ENCODE results near the gene CELSR3.

CELSR3 gene

DNA sequence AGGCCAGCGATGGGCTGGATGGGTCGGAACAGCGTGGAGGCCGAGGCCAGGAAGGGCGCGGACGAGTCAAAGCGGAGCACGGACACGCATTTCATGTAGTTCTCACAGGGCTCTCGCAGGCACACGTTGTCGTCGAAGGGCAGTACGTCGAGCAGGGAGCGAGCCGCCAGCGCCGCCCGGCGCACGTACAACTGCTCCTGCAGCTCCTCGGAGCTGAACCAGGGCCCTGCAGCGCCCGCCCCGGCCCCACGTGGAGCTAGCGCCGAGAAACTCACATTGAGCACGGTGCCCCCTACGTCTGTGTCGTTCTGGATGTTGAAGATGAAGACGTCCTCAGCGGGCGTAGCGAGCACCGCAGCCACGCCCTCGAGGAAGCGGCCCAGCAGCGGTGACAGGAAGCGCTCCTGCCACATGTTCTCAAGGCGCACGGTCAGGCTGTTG is 5.8 kb downstream of the CELSR3 start:
- no peak for DNase-seq

DNA sequence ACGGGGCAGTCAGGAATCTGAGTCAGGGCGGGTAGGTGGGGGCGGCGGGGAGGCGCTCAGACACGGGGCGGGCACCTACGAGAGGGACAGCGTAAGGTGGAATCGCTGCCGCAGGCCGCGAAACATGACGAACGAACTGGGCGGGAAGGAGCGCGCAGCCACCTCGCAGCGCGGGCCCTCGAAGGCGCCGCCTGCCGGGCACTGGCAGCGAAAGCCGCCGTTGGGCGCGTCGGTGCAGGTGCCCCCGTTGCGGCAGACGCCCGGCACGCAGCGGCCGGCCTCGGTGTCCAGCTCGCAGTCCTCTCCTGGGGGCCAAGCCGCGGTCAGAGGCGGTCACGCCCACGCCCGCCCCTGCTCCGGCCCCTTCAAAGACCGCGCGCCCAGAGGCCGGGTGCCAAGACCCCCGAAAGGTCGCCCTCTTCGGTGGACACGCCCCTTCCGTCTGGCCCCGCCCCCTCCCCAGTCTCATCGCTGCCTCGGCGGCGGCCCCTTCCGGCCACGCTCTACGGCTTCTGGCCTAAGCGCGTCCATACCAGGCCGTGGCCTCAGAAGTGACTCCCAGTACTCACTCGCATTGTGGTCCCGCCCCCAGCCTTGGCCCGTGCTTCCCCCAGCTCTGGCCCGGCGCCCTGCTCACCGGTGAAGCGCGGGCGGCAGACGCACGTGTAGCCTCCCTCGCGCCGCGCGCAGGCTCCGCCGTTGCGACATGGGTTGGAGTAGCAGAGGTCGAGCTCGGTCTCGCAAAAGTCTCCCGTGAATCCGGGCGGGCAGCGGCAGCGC is 6.4 kb downstream of the CELSR3 start:
- no peak for DNase-seq

DNA sequence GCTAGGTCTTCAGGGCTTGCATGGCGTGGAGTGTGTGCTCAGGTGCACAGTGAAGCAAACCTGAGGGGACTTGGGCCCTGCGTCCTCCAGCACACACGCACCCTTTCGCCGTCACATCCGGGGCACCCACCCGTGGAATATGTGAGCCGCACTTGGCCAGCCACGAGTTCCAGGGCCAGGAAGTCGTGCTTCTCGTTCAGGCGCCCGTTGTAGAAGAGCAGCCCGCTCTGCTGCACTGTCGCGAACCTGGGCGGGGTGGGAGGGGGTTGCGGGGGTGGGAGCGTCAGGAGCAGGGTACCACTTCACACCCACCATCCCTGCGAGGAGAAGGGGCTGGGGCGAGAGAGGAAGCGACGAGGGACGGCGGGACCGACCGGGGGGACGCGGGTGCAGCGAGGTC is 7.1 kb downstream of the CELSR3 start:
- DNase-seq, result no peak

DNA sequence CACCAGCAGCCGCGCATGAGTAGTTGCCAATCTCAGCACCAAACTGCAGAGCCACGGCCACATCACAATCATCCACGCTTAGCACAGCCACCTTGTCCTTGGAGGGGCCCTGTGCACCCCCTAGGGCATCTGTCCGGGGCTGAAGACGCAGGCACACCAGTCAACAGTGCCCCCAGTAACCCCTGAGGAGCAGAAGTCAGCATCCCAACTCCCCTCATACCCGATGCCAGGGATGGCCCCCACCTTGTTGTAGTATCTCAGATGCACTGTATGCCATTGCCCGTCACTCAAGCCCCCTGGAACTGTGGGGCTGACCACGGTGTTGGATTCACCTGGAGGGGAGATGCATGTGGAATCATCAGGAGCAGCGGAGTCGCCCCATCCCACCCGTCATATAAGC is 7.6 kb downstream of the CELSR3 start:
- no peak for DNase-seq

DNA sequence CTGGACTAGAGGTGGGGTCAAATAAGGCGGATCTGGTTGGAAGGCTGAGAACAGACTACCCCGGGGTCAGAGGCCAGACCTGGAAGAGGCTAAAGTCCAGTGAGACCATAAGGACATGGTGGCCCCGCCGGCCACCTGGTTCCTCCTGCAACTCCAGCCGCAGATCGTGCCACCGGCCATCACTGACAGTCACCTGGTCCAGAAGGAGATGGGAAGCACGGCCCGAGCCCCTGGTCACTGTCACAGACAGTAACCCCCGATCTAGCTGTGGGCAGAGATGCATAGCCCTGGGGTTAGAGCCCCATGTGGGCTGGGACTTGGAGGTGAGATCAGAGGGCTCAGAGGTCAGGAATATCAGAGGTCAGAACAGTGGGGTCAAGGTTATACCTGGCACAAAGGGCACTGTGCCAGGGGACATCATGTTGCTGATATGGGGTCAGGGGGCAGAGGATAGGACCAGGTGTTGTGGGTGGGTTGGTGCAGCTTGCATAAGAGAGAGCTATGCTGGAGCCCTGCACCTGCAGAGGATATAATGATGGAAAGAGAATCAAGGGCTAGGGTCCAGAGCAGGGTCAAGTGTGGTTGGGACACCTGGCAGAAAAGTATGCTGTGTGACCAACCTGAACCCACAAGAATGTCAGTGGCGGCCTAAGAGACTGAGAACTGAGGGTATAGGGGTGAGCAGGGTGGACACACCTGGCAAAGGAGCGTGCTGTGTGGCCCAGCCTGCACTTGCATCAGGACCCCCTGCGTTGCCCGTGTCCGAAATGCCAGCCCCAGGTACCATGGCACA is 9.6 kb downstream of the CELSR3 start:
- no peak for DNase-seq

DNA sequence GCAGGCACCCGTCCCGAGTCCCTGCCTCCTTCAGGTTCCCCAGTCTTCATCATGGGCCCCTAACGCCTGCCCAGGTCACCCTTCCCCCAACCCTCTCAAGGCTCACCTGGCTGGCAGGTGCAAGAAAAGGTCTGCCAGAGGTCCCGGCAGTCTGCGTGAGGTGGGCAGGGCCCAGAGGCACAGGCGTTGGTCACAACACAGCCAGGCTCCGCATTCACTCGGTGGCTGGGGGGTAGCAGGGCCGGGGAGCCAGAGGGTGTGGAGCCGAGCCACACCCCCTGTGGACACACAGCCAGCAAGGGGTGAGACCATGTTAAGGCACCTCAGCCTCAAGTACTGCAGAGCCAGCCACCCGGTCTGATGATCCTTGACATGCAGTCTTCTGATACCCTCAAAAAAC is 10.9 kb downstream of the CELSR3 start:
- DNase-seq, result no peak

DNA sequence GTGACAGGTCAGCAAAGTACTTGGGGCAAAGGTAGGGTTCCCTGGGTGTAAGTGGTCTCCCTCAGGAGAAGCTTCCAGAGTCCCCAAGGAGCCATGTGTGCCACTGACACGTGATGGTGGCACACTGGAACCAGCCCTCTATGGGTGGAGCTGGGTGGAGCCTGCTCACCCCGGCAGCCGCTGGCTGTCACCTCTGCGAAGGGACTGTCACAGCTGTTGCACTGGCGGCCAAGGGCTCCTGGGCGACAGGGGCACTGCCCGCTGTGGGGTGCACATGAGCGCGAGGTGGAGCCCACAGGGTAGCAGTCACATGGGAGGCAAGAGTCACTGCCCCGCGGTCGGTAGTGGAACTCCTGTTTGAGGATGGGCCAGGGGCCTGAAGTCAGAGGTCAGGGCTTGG is 12.0 kb downstream of the CELSR3 start:
- DNase-seq, result no peak

DNA sequence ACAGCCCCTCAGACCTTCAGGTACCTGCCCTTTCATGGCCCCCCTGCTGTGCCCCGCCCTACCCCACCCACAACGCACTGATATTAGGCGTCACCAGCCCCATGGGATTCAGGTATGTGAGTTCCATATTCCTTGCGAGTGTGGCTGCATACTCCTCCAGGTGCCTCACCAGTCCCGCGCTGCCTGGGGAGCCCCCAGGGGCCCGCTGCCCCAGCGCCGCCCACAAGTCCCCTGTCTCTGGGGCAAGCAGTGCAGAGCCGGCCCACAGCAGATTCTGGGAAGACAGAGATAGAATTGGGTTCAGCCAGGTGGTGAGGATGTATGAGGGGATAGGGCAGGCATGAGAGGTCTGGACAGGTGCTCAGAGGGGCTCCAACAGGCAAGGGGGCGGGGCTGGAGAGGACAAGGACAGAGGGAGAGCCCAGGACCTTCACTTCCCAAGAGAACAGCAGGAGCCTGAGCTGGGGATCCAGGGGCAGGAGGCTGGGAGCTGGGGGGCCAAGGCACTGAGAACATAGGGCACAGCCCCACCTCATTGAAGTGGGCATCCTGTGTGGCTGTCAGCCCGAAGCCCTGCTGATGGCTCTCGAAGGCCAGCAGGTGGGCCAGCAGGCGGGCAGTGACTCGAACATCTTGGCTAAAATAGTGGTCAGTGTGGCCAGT is 14.4 kb downstream of the CELSR3 start:
- no peak for DNase-seq

DNA sequence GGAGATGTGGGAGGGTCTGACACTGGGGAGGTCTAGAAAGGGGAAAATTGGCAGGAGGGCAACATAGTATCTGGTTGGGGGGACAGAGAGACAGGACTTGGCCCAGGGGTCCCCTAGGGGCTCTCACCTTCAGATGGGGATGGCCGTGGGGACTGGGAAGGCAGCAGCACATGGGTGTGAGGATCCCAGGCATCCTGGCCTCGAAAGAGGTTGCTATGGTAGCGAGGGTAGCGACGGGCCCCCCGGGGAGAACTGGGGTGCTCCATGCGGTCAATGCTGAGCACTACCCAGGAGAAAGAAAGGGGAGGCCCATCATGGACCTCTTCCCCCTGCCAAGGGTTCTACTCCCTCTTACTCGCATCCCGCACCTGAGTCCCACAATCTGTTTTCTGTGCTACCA is 15.0 kb downstream of the CELSR3 start:
- DNase-seq, result no peak

DNA sequence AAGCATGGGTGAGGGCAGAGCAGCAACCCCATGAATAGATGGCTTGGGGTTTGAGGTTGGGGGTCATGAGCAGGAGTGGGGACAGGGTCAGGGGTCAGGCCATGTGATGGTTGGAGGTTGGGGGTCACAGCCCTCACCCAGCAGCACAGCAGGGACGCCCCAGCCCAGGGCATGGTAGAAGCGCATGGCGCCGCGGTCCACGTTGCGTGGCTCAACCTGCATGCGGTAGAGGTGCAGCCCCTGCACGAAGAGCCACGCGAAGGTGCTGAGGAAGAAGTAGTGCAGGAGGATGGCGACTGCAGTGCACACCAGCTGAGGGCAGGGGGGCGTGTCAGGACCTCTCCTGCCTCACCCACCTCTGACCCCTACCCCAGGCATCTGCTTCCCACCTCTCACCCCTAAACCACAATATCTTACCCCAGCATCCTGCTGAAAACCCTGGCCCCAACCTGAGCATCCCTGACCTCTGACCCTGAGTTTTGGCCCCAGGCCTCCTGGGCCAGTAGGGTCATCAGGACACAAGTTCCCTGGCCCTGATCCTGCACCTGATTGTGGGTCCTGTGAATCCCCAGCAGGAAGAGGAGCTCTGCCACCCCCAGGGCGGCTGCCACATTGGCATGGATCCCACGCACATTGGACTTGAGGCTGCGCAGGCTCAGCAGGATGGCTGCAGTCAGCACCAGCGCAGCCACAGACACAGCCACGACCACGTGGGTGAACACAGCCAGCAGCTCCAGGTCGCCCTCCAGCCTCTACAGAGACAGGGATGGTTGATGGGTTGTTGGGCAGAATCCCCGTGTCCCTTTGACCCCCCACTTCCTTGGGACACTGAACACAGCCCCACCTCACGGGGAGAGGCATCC is 17.6 kb downstream of the CELSR3 start:
- DNase-seq, result no peak

DNA sequence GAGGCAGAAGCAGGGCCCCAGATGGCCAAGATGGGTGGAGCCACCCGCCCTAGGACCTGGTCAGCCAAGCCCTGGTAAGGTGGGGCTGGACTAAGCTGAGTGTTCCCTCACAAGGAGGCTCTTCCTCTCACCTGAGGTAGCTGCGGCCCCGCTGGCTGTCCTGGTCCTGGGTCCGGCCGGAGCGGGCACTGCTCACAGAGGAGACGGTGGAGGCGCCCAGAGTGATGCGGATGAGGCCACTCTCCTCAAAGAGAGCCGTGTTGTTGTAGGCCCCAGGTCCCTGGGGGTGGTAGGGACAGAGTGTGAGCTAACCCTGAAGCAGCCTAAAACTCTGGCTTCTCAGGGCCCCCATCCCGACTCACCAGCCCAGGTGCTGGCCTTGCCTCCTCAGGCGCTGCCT is 20.1 kb downstream of the CELSR3 start:
- DNase-seq, result no peak

DNA sequence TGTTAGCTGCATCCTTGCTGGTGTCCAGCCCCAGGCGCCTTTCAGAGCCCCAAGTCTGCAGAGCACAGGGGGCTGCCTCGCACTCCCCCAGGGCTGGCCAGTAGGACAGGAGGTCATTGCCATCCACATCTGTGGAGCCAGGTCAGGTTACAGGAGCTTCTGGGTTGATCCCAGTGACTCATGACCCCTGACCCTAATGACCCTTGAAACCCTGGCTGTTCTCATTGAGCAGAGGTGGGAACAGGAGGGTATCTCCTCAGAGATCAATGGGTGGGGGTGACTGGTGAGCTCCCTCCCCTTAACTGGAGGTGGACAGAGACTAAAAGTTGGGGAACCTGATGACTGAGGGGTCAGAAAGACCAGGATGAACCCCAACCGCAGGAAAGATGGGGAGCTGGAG is 21.3 kb downstream of the CELSR3 start:
- DNase-seq, result no peak

DNA sequence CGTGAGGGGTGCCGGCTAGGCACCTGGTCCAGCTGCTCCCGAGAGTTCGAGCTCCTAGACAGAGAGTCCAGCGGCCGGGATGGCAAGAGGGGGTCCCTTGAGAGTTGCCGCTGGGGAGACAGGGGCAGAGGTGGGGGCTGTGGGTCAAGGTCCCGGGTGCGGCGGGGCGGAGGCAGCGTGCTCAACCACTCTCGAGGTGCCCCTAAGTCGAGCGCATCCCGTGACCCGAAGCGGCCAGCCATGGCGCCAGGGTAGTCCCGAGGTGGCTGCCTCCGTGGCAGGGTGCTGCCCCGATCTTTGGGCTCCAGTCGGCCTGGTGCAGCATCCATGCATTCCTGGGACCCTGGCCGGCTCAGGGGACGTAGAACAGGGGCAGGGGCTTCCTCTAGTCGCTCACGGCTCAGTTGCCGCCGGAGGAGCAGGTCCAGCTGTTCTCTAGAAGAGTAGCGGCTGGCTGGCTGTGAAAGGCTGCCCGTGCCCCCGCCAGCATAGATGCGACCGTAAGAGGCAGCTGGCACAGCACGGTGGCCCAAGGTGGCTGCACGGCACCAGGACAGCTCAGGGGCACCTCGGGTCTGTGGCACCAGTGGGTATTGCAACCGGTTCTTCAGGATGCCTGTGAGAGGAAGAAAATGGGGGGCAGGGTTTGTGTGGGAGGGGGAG is 22.6 kb downstream of the CELSR3 start:
- no peak for DNase-seq

DNA sequence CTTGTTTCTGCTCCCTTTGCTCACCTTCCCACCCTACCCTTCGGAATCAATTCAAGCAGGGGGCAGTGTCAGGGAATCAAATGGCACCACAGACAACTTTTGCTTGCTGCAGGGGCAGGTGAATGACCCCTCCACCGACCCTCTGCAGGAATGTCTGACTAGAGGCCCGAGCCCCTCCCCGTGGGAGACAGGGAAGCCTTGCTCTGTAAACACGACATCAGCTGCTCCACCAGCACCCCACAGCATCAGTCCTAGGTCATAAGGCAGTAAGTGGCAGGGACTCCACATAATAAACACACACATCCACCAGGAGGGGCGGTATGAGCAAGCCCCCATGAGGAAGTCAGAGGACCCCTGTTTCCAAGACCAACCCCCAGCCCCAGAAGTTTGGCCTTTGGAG is 25.4 kb downstream of the CELSR3 start:
- DNase-seq, result no peak

DNA sequence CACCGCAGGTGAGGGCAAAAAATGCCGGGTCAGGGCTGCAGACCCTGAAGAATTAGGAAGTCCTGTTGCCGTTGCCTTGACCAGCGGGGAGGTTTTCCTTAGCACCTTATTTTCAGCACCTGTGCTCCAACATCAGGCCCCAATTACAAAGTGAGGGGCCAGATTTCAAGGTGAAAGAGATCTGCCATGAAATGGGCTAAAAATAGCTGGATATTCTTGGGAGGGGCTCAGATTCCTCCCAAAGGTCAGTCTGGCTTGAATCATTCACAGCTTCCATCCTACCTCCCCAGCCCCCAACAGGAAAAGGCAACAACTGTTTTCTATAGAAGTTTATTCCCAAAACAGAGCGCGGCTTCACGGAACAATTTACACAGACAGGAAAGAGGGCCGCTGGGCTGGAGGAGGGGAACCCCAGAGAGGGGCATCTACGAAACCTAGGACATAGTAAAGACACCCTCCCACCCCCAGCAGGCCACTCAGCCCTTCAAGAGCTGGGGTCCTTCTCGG is 26.5 kb downstream of the CELSR3 start:
- no peak for DNase-seq

DNA sequence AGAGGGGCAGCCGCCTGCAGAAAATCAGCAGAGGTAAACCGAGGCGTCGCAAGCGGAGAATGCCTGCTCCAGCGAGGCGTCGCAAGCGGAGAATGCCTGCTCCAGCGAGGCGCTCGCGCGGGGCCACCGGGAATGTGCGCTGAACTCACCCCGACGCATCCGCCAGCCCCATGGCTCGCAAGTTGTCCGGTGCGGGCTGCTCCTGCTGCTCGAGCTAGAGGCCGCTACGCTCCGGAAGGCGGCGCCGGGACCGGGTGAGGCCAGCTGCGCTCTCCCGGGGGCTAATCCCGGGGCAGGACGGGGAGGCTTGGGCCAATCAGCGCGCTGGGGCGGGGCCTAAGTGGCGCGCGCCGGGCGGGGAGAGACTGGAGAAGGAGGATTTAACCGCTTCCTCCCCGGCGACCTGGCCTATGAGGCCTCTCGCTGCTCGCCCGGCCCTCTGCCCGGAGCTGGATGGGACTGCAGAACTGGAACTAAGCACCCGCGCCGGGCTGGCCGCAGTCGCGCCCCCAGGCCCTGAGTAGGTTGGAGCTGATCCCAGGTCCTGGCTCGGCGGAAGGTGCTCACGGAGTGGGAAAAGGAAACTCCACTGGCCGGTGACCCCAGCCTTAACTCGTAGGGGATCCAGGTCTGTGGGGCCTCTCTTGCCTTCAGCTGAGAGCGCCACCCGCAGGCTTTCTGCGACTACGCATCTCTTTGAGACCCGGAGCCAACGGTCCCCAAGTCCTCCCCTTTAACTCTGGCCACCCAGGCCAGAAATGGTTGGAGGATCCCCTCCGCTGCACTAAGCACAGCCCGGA is 27.3 kb downstream of the CELSR3 start, which contains the start of gene SLC26A6:
Gene SLC26A6 (minus strand): TSS at position 240 of the 800 bp plus-strand sequence. CDS start 68 bp downstream, at position 172.
- peak; percentile 79 for DNase-seq

DNA sequence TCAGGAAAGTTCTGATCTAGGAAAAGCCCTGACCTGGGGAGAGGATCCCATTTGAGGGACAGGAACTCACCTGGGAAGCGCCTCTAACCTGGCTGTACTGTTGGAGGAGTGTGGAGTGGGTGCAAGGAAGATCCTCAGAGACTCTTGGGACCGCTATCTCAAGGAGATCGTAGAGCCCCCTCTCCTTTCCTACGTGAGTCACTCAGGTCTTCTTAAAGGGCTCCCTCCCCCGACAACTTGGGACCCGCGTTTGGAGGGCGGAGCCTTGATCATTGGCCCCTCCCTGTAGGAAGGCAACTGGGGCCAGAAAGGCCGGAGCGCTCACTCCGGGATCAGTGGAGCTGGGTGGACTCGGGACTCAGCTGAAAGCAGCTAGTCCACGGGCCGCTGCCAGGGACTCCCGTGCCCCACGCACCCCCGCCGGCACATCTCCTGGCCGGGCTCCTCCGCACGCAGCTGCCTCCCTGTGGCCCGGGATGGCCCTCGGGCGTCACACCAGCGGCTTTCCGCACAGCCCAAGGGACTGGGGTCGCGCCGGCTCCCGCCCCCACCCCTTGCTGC is 27.9 kb downstream of the CELSR3 start:
- peak; percentile 1 for DNase-seq

DNA sequence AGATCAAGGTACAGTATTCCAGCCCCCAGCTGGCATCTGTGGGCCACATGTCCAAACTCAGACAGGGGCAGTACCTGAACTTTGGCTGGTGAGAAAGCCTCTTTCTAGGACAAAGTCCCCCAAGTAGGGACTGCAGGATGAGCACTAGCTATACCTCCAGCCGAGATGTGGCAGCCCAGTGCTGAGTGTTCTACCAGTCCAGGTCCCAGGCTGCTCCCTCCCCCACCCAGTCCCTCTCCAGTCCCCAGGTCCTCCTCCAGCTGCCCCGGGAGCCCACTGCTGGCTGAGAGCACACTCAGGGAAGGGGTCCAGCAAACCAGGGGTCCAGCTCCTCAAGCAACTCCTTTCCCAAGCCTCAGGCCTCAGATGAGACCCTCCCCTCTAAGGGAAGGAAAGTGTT is 28.9 kb downstream of the CELSR3 start:
- no peak for DNase-seq

DNA sequence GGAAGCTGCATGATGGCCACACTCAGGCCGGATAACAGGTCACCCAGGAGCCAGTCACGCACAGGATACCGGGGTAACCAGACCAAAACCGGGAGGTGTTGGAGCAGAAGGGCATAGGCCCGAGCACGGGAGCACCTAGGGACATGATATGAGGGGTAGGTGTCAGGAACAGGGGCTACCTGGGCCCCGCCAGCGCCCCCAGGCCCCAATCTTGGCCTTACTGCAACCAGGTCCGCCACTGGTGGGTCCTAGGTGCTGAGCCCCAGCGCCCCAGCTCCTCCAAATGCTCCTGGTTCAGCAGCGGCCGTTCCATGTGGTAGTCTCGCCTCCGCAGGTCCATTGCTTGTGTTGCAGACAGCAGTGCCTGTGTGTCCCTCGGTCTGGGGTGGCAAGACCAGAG is 29.4 kb downstream of the CELSR3 start:
- no peak for DNase-seq
